Panc1 (cell line): ENCODE measurements around the gene PRDM1. TPM values are rescaled to one million over a fixed set of nuclear protein-coding genes. Genes with fewer than 3 reads are reported as not detected.

Experiments used
- ATAC-seq: fragments of 200-7000 bp; cut with Tn5 transposase; 2 replicates; pipeline ENCODE4 v1.9.1; 2020; ENCODE audit warnings: mild to moderate bottlenecking, moderate library complexity
- BruUV-seq: library from RNA; stranded (reverse); fragments of 400-500 nt; replicated peaks from 2 replicates; lab custom pipeline; 2021; lab: Mats Ljungman, UMichigan
- CTCF ChIA-PET: fragments of 300-600 bp; sonication (Branson Sonifier 250); formaldehyde crosslinking; loops from one replicate; lab custom pipeline; 2022; ENCODE audit warnings: antibody characterized with exemption; lab: Charles Lee
- POLR2A ChIA-PET: fragments of 300-600 bp; sonication (Branson Sonifier 250); formaldehyde crosslinking; loops from one replicate; lab custom pipeline; 2022; ENCODE audit warnings: antibody characterized with exemption; lab: Charles Lee
- DNase-seq: peaks from one replicate; pipeline ENCODE4 v3.0.0-alpha.2; 2010; ENCODE audit warnings: low read depth, low spot score
- H3K27ac ChIP-seq: 2 replicates; pipeline ENCODE4 v1.5.1; 2011; ENCODE audit warnings: mild to moderate bottlenecking, low read length, inconsistent platforms
- H3K27me3 ChIP-seq: fragments of 200-500 bp; sonication (Bioruptor generic); 2 replicates; pipeline ENCODE4 v1.6.0; 2014; ENCODE audit warnings: low read length, inconsistent platforms; ENCODE audit not compliant: control insufficient read depth, insufficient read depth
- H3K36me3 ChIP-seq: fragments of 200-500 bp; sonication (Bioruptor generic); 2 replicates; pipeline ENCODE4 v1.5.1; 2014; ENCODE audit warnings: inconsistent platforms, mild to moderate bottlenecking, low read length, moderate library complexity; ENCODE audit not compliant: control insufficient read depth, insufficient read depth
- H3K4me1 ChIP-seq: 2 replicates; pipeline ENCODE4 v1.5.1; 2011; ENCODE audit warnings: inconsistent platforms, mild to moderate bottlenecking, low read length, moderate library complexity; ENCODE audit not compliant: control insufficient read depth, insufficient read depth
- H3K4me3 ChIP-seq, 2 experiments: 2 replicates each; pipeline ENCODE4 v1.5.1; 2011 to 2012; ENCODE audit warnings: low read depth in 2 of 2, low read length in 2 of 2, mild to moderate bottlenecking in 2 of 2, inconsistent platforms in 1 of 2, moderate library complexity in 1 of 2
- H3K9me3 ChIP-seq: fragments of 200-500 bp; sonication (Bioruptor generic); 2 replicates; pipeline ENCODE4 v1.5.1; 2014; ENCODE audit warnings: low read depth, mild to moderate bottlenecking, inconsistent platforms, low read length, moderate library complexity; ENCODE audit not compliant: control insufficient read depth, insufficient read depth
- POLR2AphosphoS5 ChIP-seq: IDR thresholded peaks from 2 replicates; pipeline ENCODE4 v1.6.1; 2012; ENCODE audit warnings: mild to moderate bottlenecking, low read depth, low read length, moderate library complexity
- SIN3A ChIP-seq: IDR thresholded peaks from 2 replicates; pipeline ENCODE4 v1.6.1; 2012; ENCODE audit warnings: low read depth, mild to moderate bottlenecking, low read length, moderate library complexity, borderline replicate concordance; ENCODE audit not compliant: insufficient read depth
- TCF7L2 ChIP-seq: IDR thresholded peaks from 2 replicates; pipeline ENCODE4 v1.6.1; 2011; ENCODE audit warnings: mild to moderate bottlenecking, low read depth, low read length, inconsistent platforms
- in situ Hi-C: cut with HindIII; loops from 2 replicates; pipeline ENCODE4 v1.10.0; 2016; ENCODE audit warnings: low sequenced_read_pairs, low pct_unique_long_range_greater_than_20kb
- intact Hi-C: fragments of 100-400 bp; cut with micrococcal nuclease; formaldehyde crosslinking; loops from one replicate; pipeline ENCODE4 v1.10.0; 2022; ENCODE audit not compliant: unreplicated experiment
- total RNA-seq: library from RNA; stranded (reverse); gene quantifications from one replicate; pipeline ENCODE4 v1.2.1, GENCODE V29; 2021; ENCODE audit not compliant: unreplicated experiment
- TF ChIP-seq, protein P1 (sequence below): fragments of 450-650 bp; IDR thresholded peaks from 2 replicates; pipeline ENCODE4 v1.5.1; 2017; ENCODE audit warnings: mild to moderate bottlenecking
- TF ChIP-seq, protein P2 (sequence below), 2 experiments: IDR thresholded peaks; 2 replicates each; pipeline ENCODE4 v1.6.1; 2011 to 2012; ENCODE audit warnings: low read depth in 2 of 2, control low read depth in 1 of 2, low read length in 1 of 2, mild to moderate bottlenecking in 1 of 2, moderate library complexity in 1 of 2; ENCODE audit not compliant: insufficient read depth in 1 of 2

Gene PRDM1
- total RNA-seq, 1 experiment from 2014 or later = 2.6 TPM

DNA sequence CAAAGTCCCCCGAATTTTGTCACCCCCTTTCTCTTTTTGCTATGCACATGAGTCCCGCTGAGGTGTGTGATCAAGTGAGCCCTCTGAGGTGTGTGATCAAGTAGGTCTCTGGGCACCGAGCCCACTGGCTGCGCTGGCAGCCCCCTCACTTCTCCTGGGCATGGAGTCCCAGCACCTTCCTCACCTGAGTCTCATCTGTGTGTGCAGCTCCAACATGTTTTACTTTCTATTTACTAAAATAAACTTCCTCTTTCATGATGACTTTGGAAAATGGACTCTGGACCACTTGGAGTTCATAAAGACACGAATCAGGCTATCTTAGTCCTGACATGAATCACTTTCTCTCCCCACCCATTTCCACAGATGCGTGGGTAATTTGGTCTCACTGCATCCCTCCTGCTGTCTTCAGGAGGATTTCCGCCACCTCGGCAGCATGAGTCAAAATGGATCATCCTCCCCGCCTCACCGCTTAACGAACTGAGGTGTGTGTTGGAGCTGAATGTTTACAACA, 39.8 kb downstream of the PRDM1 start:
- Histone ChIP-seq H3K4me3 (no peak overlapping the region), H3K27me3 (no peaks in the 10 kb centered on the region), H3K36me3 (no peaks in the 10 kb centered on the region), H3K27ac (no peak overlapping the region), H3K4me1 (peaks cover 9% of the 10 kb centered on the region; the same call in 1 of the 2 replicates), H3K9me3 (no peaks in the 10 kb centered on the region)
- BruUV-seq = no TSS peak
- no peak for DNase-seq
- ChIA-PET CTCF (no interaction called here), POLR2A (no interaction called here)
- in situ Hi-C loops = no loop called here
- intact Hi-C loops = no loop called here
- TF ChIP-seq, protein P1, sequence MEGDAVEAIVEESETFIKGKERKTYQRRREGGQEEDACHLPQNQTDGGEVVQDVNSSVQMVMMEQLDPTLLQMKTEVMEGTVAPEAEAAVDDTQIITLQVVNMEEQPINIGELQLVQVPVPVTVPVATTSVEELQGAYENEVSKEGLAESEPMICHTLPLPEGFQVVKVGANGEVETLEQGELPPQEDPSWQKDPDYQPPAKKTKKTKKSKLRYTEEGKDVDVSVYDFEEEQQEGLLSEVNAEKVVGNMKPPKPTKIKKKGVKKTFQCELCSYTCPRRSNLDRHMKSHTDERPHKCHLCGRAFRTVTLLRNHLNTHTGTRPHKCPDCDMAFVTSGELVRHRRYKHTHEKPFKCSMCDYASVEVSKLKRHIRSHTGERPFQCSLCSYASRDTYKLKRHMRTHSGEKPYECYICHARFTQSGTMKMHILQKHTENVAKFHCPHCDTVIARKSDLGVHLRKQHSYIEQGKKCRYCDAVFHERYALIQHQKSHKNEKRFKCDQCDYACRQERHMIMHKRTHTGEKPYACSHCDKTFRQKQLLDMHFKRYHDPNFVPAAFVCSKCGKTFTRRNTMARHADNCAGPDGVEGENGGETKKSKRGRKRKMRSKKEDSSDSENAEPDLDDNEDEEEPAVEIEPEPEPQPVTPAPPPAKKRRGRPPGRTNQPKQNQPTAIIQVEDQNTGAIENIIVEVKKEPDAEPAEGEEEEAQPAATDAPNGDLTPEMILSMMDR = no peak
- no peak for TF ChIP-seq SIN3A
- no peak for ATAC-seq

DNA sequence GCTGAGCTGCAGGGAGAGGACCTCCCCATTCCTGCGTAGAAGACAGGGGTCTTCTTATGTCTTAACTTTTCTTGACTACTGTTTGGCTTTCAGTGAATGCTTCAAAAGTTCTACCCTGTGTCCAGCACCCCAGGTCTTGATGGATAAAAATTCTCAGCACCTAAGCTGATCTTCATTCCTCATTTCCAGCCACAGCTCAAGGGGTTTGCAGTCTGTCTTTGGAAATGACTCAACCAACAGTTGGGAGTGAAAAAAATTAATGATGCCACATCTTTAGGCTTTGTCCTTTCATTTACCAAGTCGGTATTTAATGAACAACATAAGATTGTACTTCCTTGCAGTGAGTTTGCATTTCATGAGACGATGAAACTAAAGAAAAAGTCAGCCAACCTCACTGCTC, 40.3 kb downstream of the PRDM1 start:
- Histone ChIP-seq H3K27me3 (no peaks in the 10 kb centered on the region), H3K27ac (no peak overlapping the region), H3K4me1 (peaks cover 9% of the 10 kb centered on the region; the same call in 1 of the 2 replicates), H3K4me3 (no peak overlapping the region), H3K36me3 (no peaks in the 10 kb centered on the region), H3K9me3 (no peaks in the 10 kb centered on the region)
- no TSS peak for BruUV-seq
- ChIA-PET CTCF (no interaction called here), POLR2A (no interaction called here)
- no peak for DNase-seq
- intact Hi-C loops = no loop called here
- no peak for ATAC-seq
- TF ChIP-seq TCF7L2 (no peak), SIN3A (no peak), POLR2AphosphoS5 (no peak)
- TF ChIP-seq, protein P2, sequence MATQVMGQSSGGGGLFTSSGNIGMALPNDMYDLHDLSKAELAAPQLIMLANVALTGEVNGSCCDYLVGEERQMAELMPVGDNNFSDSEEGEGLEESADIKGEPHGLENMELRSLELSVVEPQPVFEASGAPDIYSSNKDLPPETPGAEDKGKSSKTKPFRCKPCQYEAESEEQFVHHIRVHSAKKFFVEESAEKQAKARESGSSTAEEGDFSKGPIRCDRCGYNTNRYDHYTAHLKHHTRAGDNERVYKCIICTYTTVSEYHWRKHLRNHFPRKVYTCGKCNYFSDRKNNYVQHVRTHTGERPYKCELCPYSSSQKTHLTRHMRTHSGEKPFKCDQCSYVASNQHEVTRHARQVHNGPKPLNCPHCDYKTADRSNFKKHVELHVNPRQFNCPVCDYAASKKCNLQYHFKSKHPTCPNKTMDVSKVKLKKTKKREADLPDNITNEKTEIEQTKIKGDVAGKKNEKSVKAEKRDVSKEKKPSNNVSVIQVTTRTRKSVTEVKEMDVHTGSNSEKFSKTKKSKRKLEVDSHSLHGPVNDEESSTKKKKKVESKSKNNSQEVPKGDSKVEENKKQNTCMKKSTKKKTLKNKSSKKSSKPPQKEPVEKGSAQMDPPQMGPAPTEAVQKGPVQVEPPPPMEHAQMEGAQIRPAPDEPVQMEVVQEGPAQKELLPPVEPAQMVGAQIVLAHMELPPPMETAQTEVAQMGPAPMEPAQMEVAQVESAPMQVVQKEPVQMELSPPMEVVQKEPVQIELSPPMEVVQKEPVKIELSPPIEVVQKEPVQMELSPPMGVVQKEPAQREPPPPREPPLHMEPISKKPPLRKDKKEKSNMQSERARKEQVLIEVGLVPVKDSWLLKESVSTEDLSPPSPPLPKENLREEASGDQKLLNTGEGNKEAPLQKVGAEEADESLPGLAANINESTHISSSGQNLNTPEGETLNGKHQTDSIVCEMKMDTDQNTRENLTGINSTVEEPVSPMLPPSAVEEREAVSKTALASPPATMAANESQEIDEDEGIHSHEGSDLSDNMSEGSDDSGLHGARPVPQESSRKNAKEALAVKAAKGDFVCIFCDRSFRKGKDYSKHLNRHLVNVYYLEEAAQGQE (IDR thresholded peaks at IDR 0.05; ENCODE audit: insufficient read depth in 1 of 2, low read depth in 2 of 2, low read length in 1 of 2) = no peak
- TF ChIP-seq, protein P1 = no peak
- in situ Hi-C loops = no loop called here
